ENCODE results near the gene VWA2. TPM values are rescaled to one million over a fixed set of nuclear protein-coding genes. Genes with fewer than 3 reads are reported as not detected.

VWA2 gene
- polyA plus RNA-seq, 3 donors: 0.22 to 1.8 (median 0.68) TPM

- no peak overlapping the region for H3K27ac ChIP-seq (ENCODE audit: low read depth, low read length)
- 86 to 91% (median 90%) methylated on average over 31 of the region's 31 CpGs for WGBS, 3 donors
Measured at GRCh38 chr10:114285961-114286441, 46.9 kb downstream of the VWA2 start.

DNA sequence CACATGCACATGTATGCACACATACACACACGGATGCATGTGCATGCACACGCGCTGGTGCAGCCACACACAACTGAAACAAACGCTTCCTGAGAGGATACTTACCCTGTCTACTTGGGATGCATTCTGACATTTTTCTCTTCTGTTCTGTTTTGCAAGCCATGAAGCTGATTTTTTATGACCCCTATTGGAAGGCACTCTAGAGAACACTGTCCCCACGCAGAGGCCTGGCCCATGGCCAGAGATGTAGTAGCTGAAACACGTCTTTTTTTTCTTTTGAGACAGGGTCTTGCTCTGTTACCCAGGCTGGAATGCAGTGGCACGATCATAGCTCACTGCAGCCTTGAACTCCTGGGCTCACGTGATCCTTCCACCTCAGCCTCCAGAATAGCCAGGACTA is 47.9 kb downstream of the VWA2 start:
- WGBS, 3 donors: 61 to 79% (median 71%) methylated on average over 8 of the region's 8 CpGs
- H3K27ac ChIP-seq (ENCODE audit: low read depth, low read length): no peak overlapping the region

GRCh38 chr10:114288424-114289095 is 49.5 kb downstream of the VWA2 start:
- peak overlapping the region; percentile 67 for H3K27ac ChIP-seq (ENCODE audit: low read depth, low read length)
- 65 to 70% (median 67%) methylated on average over 11 of the region's 11 CpGs for WGBS, 3 donors

GRCh38 chr10:114289096-114289436 is 50.0 kb downstream of the VWA2 start:
- 94 to 96% (median 96%) methylated on average over 16 of the region's 16 CpGs for WGBS, 3 donors
- H3K27ac ChIP-seq (ENCODE audit: low read depth, low read length): no peak overlapping the region

DNA sequence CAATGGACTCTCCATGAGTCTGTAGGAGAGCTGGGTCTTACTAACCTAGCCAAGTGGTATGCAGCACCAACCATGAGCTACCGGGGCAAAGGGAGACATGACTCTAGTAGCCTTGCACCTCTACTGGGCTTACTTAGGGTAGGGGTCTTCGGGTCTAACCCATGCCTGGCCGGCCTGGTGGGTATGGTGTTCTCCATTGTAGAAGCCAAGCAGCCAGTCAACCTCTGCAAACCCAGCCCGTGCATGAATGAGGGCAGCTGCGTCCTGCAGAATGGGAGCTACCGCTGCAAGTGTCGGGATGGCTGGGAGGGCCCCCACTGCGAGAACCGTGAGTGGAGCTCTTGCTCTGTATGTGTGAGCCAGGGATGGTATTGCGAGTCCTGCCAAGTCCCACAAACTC is 51.0 kb downstream of the VWA2 start:
- H3K27ac ChIP-seq (ENCODE audit: low read depth, low read length): no peak overlapping the region
- 95 to 98% (median 97%) methylated on average over 10 of the region's 10 CpGs for WGBS, 3 donors

GRCh38 chr10:114291076-114291475 is 52.0 kb downstream of the VWA2 start:
- H3K27ac ChIP-seq (ENCODE audit: low read depth, low read length): no peak overlapping the region
- 86 to 91% (median 89%) methylated on average over 7 of the region's 7 CpGs for WGBS, 3 donors

GRCh38 chr10:114291516-114291915 is 52.5 kb downstream of the VWA2 start:
- 78 to 91% (median 90%) methylated on average over 8 of the region's 8 CpGs for WGBS, 3 donors

DNA sequence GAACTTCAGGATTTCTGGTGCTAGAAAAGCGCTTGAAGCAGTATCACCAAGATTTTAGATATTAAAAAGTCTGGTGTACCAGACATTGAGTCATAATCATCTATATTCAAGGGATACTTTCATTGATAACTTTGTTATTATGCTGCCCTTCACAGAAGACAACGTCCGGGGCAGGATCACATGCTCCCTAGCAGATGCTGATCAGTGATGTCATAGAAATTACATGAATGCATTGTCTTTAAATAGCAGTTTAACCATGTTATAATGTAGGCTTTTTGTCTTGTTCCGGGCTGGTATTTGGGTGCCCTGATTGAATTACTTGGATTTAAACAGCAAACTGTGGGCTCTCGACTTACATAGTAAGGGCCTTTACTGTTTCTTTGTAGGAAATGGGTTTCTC is 54.0 kb downstream of the VWA2 start:
- H3K27ac ChIP-seq (ENCODE audit: low read depth, low read length): no peak overlapping the region
- 86 to 91% (median 89%) methylated on average over 5 of the region's 5 CpGs for WGBS, 3 donors

More at GRCh38 chr10:114291516-114291915, 52.5 kb downstream of the VWA2 start:
- no peak overlapping the region for H3K27ac ChIP-seq (ENCODE audit: low read depth, low read length)

- H3K27ac ChIP-seq (ENCODE audit: low read depth, low read length): no peak overlapping the region
Measured at GRCh38 chr10:114294549-114294948, 55.5 kb downstream of the VWA2 start.

DNA sequence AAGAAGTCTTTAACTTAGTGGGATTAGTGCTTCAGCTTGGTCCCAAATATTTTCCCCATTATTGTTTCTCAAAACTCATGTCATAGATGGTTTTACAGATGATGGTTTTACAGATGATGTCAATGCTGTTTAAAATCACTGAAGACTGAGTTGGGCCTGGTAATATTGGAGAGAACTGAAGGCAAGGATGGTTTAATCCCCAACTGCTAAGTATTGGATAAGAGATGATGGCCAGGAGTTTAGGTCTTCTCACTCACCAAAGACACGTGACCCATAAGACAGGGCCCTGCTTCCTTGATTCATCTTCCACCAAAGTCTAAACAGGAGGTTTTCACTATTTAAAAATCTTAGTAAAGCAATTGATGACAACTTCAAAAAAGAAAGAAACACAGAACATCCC is 56.3 kb downstream of the VWA2 start:
- H3K27ac ChIP-seq (ENCODE audit: low read depth, low read length): no peak overlapping the region
- 0 to 46% (median 0%) methylated on average over 1 of the region's 1 CpG for WGBS, 3 donors

DNA sequence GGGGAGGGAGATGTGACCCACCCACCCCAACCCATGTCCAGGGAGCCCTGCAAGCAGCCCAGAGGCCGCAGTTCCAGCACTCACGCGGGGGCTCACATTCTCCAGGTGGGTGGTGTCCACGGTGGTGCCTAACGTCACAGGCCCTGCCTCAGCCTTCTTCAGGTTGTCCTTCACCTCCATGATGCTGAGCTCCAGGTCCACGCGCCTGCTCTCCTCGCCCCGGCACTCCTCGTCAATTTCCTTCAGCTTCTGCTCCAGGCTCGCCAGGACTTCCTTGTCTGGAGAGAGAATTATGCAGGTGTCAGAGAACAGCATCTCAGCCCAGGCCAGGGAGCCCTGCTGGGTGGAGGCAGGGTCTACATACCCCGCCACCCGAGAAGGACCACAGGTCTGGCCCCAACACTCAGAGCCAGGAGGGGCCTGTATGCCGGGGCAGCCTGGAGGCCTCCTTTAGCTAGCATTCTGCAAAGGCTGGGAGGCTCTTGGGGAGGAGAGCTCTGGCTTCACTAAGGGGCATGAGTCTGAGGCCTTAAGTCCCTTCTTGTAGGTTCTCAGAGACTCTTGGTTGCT is 58.2 kb downstream of the VWA2 start:
- H3K27ac ChIP-seq (ENCODE audit: low read depth, low read length): no peak overlapping the region
- 96 to 99% (median 97%) methylated on average over 10 to 14 of the region's 14 CpGs for WGBS, 3 donors

DNA sequence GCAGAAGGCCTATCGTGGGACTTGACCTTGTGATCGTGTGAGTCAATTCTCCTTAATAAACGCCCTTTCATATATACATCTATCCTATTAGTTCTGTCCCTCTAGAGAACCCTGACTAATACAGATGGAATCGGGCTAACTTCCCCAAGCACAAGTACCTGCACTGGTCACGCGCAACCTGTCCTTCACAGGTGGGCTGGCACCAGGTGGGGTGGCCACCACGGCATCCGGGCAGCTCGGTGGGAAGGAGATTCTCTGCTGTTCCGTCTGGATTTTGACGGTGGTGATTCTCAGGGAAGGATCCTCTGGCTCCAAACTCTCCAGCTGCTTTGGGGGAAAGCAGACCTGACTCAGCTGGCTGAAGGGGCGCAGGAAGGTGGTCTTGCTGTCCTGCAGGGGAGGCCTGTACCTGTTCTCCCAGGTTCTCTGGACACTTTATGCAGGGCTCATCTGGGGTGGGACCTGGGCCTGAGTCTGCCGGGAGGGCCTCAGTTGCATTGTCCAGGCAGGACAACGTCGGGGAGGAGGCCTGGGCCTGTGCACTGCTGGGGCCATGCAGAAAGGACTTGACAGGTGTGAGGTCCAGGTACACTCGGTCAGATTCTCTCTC is 61.1 kb downstream of the VWA2 start:
- 89 to 94% (median 93%) methylated on average over 16 of the region's 16 CpGs for WGBS, 3 donors

GRCh38 chr10:114301177-114301576 is 62.1 kb downstream of the VWA2 start:
- WGBS, 3 donors: 92 to 96% (median 92%) methylated on average over 9 of the region's 9 CpGs
- H3K27ac ChIP-seq (ENCODE audit: low read depth, low read length): no peak overlapping the region

More for the DNA sequence above, 61.1 kb downstream of the VWA2 start:
- H3K27ac ChIP-seq (ENCODE audit: low read depth, low read length): no peak overlapping the region

- no peak overlapping the region for H3K27ac ChIP-seq (ENCODE audit: low read depth, low read length)
- 40 to 62% (median 43%) methylated on average over 14 of the region's 14 CpGs for WGBS, 3 donors
Measured at GRCh38 chr10:114301951-114302710, 63.1 kb downstream of the VWA2 start.

DNA sequence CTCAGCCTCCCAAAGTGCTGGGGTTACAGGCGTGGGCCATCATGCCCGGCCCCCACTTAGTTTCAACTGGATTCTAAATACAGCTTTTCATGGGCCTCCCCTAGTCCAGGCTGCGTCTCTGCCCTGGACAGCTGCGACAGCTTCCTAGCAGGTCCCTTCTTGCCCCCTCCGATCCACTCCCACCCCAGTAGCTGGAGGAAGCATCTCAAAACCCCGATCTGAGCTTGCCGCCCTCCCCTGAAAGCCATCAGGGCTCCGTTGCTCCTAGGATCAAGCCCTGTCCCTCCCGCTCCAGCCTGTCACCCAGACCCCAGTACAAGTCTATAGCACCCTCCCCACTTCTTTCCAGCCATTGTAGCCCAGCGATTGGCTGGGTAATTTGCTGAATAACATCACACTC is 64.5 kb downstream of the VWA2 start:
- WGBS, 3 donors: 56 to 78% (median 77%) methylated on average over 10 of the region's 10 CpGs
- H3K27ac ChIP-seq (ENCODE audit: low read depth, low read length): no peak overlapping the region

DNA sequence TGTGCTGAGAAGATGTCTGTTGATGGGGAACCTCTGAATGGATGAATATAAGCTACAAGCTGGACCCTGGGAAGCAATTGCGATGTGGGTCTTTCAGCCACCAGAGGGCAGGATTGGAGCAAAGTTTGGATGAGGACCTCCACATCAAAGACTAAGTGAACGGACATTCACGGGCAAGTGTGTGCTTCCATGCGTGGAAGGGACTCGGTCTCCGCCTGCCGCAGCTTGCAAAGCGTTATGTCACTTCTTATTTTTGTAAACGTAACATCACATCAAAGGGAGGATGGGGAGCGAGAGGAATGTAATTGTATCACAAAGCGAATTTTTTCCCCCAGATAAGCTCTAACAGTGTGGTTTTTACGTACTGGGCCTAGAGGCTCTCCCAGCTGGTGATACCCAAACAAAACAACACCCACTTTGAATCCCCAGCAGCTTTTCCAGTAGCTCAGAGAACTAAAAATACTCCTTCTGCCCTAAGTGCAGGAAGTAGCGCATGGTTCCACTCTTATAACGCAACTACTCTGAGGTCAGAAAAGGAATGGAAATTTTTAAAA is 65.0 kb downstream of the VWA2 start:
- WGBS, 3 donors: 6 to 7% (median 7%) methylated on average over 14 of the region's 14 CpGs
- no peak overlapping the region for H3K27ac ChIP-seq (ENCODE audit: low read depth, low read length)

- no peak overlapping the region for H3K27ac ChIP-seq (ENCODE audit: low read depth, low read length)
- WGBS, 3 donors: 13 to 26% (median 24%) methylated on average over 36 to 41 of the region's 41 CpGs
Measured at GRCh38 chr10:114304571-114305421, 65.7 kb downstream of the VWA2 start.

GRCh38 chr10:114305521-114305925 is 66.5 kb downstream of the VWA2 start:
- WGBS, 3 donors: 94 to 96% (median 95%) methylated on average over 17 to 18 of the region's 18 CpGs
- H3K27ac ChIP-seq (ENCODE audit: low read depth, low read length): no peak overlapping the region

All from adipose tissue (tissue), 3 donors.